GM12878 (cell line): ENCODE results near the gene BAG5. TPM values are rescaled to one million over a fixed set of nuclear protein-coding genes. Genes with fewer than 3 reads are reported as not detected.

Experiments
- ATAC-seq: fragments of 200-7000 bp; cut with Tn5 transposase; 3 replicates; pipeline ENCODE4 v1.9.1; 2020; ENCODE audit warnings: mild to moderate bottlenecking, moderate library complexity
- BruUV-seq: library from RNA; stranded (reverse); fragments of 400-500 nt; replicated peaks from 2 replicates; lab custom pipeline; 2021; lab: Mats Ljungman, UMichigan
- CTCF ChIA-PET: fragments of 300-600 bp; sonication (Branson Sonifier 250); formaldehyde crosslinking; extraction: SDS; loops from one replicate; lab custom pipeline; 2021; ENCODE audit warnings: inconsistent platforms; lab: Yijun Ruan, JAX
- POLR2A ChIA-PET: fragments of 350-600 bp; formaldehyde crosslinking; extraction: SDS; loops from one replicate; lab custom pipeline; 2021; ENCODE audit warnings: inconsistent platforms; lab: Charles Lee
- RAD21 ChIA-PET: fragments of 300-600 bp; sonication (Branson Sonifier 250); formaldehyde crosslinking; loops from one replicate; lab custom pipeline; 2023; ENCODE audit warnings: antibody characterized with exemption; ENCODE audit not compliant: unreplicated experiment; lab: Charles Lee
- SMC1A ChIA-PET: fragments of 300-600 bp; sonication (Branson Sonifier 250); formaldehyde crosslinking; loops from one replicate; lab custom pipeline; 2023; ENCODE audit not compliant: unreplicated experiment, uncharacterized antibody; lab: Charles Lee
- DNase-seq: peaks from one replicate; pipeline ENCODE4 v3.0.0-alpha.2; 2011; ENCODE audit warnings: low read depth, low spot score
- FAIRE-seq: peaks from 3 replicates; lab custom pipeline; 2011; peaks lifted over from hg19 to GRCh38; lab: Jason Lieb, UNC
- H2AFZ ChIP-seq: 2 replicates; pipeline ENCODE4 v1.6.0; 2011; ENCODE audit warnings: low read depth, low read length, control low read depth; ENCODE audit not compliant: control insufficient read depth
- H3K27ac ChIP-seq: 2 replicates; pipeline ENCODE4 v1.5.1; 2011; ENCODE audit warnings: control low read depth; ENCODE audit not compliant: control insufficient read depth, insufficient read depth
- H3K27me3 ChIP-seq, 2 experiments: replicated peaks in 1 of 2; 2 replicates each; pipeline versions ENCODE4 v1.6.0 to v1.6.1; 2011; ENCODE audit warnings: low read length in 1 of 2; ENCODE audit not compliant: control insufficient read depth in 2 of 2, insufficient read depth in 2 of 2
- H3K36me3 ChIP-seq, 2 experiments: 2 replicates each; pipeline ENCODE4 v1.5.1; 2011; ENCODE audit warnings: low read length in 1 of 2; ENCODE audit not compliant: control insufficient read depth in 2 of 2, insufficient read depth in 2 of 2
- H3K4me1 ChIP-seq: 2 replicates; pipeline ENCODE4 v1.6.1; 2011; ENCODE audit warnings: mild to moderate bottlenecking, low read length, moderate library complexity, mixed read lengths; ENCODE audit not compliant: control insufficient read depth, insufficient read depth
- H3K4me2 ChIP-seq: 2 replicates; pipeline ENCODE4 v1.6.0; 2011; ENCODE audit warnings: control low read depth; ENCODE audit not compliant: control insufficient read depth, insufficient read depth
- H3K4me3 ChIP-seq: fragments of 200-600 bp; sonication (generic); 2 replicates; pipeline ENCODE4 v1.5.1; 2016
- H3K79me2 ChIP-seq: 2 replicates; pipeline ENCODE4 v1.6.0; 2011; ENCODE audit warnings: low read length; ENCODE audit not compliant: control insufficient read depth, insufficient read depth
- H3K9ac ChIP-seq: 2 replicates; pipeline ENCODE4 v1.8.0; 2011; ENCODE audit warnings: low read length, control low read depth, mixed read lengths; ENCODE audit not compliant: control insufficient read depth, insufficient read depth
- H3K9me3 ChIP-seq: replicated peaks from 3 replicates; pipeline ENCODE4 v1.5.1; 2011; ENCODE audit warnings: mild to moderate bottlenecking, low read length; ENCODE audit not compliant: control insufficient read depth, insufficient read depth
- H4K20me1 ChIP-seq: 2 replicates; pipeline ENCODE4 v1.6.0; 2011; ENCODE audit not compliant: control insufficient read depth, insufficient read depth
- CHD1 ChIP-seq: IDR thresholded peaks from 2 replicates; pipeline ENCODE4 v1.6.1; 2012; ENCODE audit warnings: low read depth, low read length, improper control_type of control experiment
- EED ChIP-seq: sonication (generic); IDR thresholded peaks from 2 replicates; pipeline ENCODE4 v1.6.1; 2016; ENCODE audit warnings: antibody characterized with exemption, low read depth
- IKZF2 ChIP-seq, 2 experiments: fragments of 450-650 bp; IDR thresholded peaks; 2 replicates each; pipeline ENCODE4 v1.6.1; 2017; ENCODE audit warnings: mild to moderate bottlenecking in 2 of 2, moderate library complexity in 2 of 2
- NR2C1 ChIP-seq: fragments of 450-650 bp; IDR thresholded peaks from 2 replicates; pipeline ENCODE4 v1.6.1; 2017; ENCODE audit warnings: antibody characterized with exemption, mild to moderate bottlenecking, moderate library complexity
- SP1 ChIP-seq: IDR thresholded peaks from one replicate; pipeline ENCODE4 v1.6.1; 2011; ENCODE audit warnings: low read depth, low read length
- SUPT20H ChIP-seq: IDR thresholded peaks from 2 replicates; pipeline ENCODE4 v1.6.1; 2011; ENCODE audit warnings: low read depth, mild to moderate bottlenecking, low read length, moderate library complexity, borderline replicate concordance; ENCODE audit not compliant: control insufficient read depth
- SUZ12 ChIP-seq: fragments of 200-600 bp; sonication (generic); IDR thresholded peaks from one replicate; pipeline ENCODE4 v1.6.1; 2018; ENCODE audit warnings: antibody characterized with exemption, mild to moderate bottlenecking; ENCODE audit not compliant: unreplicated experiment
- WGBS: methylation state at CpG from one replicate; pipeline ENCODE4 v1.1.6; 2016; ENCODE audit warnings: low lambda C conversion rate; ENCODE audit not compliant: insufficient replicate concordance, insufficient coverage; ENCODE audit errors: missing lambda C conversion rate; 5-methylcytosine and 5-hydroxymethylcytosine counted together
- in situ Hi-C: fragments of 300-500 bp; cut with MboI; formaldehyde crosslinking; loops from 9 replicates; pipeline ENCODE4 v1.14.3; 2018; ENCODE audit warnings: mixed read lengths
- intact Hi-C: fragments of 100-400 bp; cut with micrococcal nuclease; formaldehyde crosslinking; loops from one replicate; pipeline ENCODE4 v1.14.2; 2022; ENCODE audit not compliant: unreplicated experiment
- polyA plus RNA-seq, 11 experiments: library from polyadenylated mRNA; depleted of rRNA in 4 of 11; unstranded in 6 of 11; stranded (reverse) in 5 of 11; fragments of >200 nt; fragmentation: Nextera tagmentation in 4 of 11; fragmentation: Illumina TruSeq in 1 of 11; extraction: Ambion mirVana in 4 of 11; extraction: Trizol in 1 of 11; gene quantifications; 1 replicate in 1 of 11; 2 replicates in 10 of 11; pipeline versions ENCODE4 v1.2.1 to v1.2.3, GENCODE V29; 2011 to 2016; ENCODE audit warnings: inconsistent platforms in 2 of 11, missing spikeins in 2 of 11, low read depth in 1 of 11
- total RNA-seq, 4 experiments: library from RNA; depleted of rRNA in 3 of 4; stranded (reverse); fragments of >200 nt in 3 of 4; fragmentation: Illumina TruSeq in 1 of 4; extraction: Trizol in 1 of 4; gene quantifications; 2 replicates each; pipeline versions ENCODE4 v1.2.1 to v1.2.3, GENCODE V29; 2013 to 2021

BAG5 gene
- total and polyA plus RNA-seq, 10 of the 15 experiments (the other 5 are each of a cell fraction or from before 2014, with no cell fraction given): 9.9 to 30.5 (median 20.1) TPM

GRCh38 chr14:103552011-103552845 lies 10.2 kb downstream of the BAG5 start:
- Histone ChIP-seq H3K79me2 (no peaks in the 10 kb centered on the region), H3K4me3 (no peak overlapping the region), H3K27me3 (no peaks in the 10 kb centered on the region), H3K9ac (no peak overlapping the region), H3K9me3 (no peaks in the 10 kb centered on the region), H3K27ac (no peak overlapping the region), H2AFZ (no peak overlapping the region), H4K20me1 (no peaks in the 10 kb centered on the region), H3K4me2 (no peak overlapping the region), H3K4me1 (no peaks in the 10 kb centered on the region), H3K36me3 (no peaks in the 10 kb centered on the region)
- TF ChIP-seq SUZ12: no peak
- TF ChIP-seq EED: no peak
- TF ChIP-seq SUPT20H: no peak
- no peak for TF ChIP-seq IKZF2 (IDR thresholded peaks at IDR 0.05)
- no peak for TF ChIP-seq SP1
- TF ChIP-seq NR2C1: no peak
- no peak for TF ChIP-seq CHD1
- ChIA-PET POLR2A (no interaction called here), RAD21 (interaction anchor here (0.6 to 1.5 kb wide), 3 partner anchors 30 to 155 kb away, joined by 3 to 5 read pairs (median 4); partner anchors contain the start of gene CKB), CTCF (interaction anchor here (1.3 kb wide), 1 partner anchor 21 kb away, joined by 4 read pairs; no protein-coding TSS in a partner anchor), SMC1A (interaction anchor here (1.5 kb wide), 1 partner anchor 34 kb away, joined by 4 read pairs; no protein-coding TSS in a partner anchor)
- DNase-seq (no peak), ATAC-seq (no peak), FAIRE-seq (no peak)
- BruUV-seq: no TSS peak
- intact Hi-C loops (no loop called here), in situ Hi-C loops (no loop called here)
- WGBS: 73% methylated on average over 18 of the region's 18 CpGs
